ENCODE measurements around the gene NDUFB1.
A peak's percentile ranks its signal among the peaks of the same experiment; 100 is the strongest.

NDUFB1 gene

GRCh38 chr14:92153581-92153980 is 32.1 kb upstream of the NDUFB1 start:
- intact Hi-C loops (cut with DNase I; ENCODE audit: low total_unique reads) = no loop called here
- Histone ChIP-seq H3K36me3 (peaks cover 42 to 53% (median 47%) of the 10 kb centered on the region in 3 donors), H3K9me3 (no peaks in the 10 kb centered on the region), H3K4me1 (peaks cover 0 to 11% (median 3%) of the 10 kb centered on the region in 4 donors), H3K4me3 (no peak overlapping the region), H3K27me3 (no peaks in the 10 kb centered on the region), H3K27ac (peak overlapping the region in 1 of 2 donors; percentile 25)
- no peak for DNase-seq
- TF ChIP-seq, protein P1, sequence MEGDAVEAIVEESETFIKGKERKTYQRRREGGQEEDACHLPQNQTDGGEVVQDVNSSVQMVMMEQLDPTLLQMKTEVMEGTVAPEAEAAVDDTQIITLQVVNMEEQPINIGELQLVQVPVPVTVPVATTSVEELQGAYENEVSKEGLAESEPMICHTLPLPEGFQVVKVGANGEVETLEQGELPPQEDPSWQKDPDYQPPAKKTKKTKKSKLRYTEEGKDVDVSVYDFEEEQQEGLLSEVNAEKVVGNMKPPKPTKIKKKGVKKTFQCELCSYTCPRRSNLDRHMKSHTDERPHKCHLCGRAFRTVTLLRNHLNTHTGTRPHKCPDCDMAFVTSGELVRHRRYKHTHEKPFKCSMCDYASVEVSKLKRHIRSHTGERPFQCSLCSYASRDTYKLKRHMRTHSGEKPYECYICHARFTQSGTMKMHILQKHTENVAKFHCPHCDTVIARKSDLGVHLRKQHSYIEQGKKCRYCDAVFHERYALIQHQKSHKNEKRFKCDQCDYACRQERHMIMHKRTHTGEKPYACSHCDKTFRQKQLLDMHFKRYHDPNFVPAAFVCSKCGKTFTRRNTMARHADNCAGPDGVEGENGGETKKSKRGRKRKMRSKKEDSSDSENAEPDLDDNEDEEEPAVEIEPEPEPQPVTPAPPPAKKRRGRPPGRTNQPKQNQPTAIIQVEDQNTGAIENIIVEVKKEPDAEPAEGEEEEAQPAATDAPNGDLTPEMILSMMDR (IDR thresholded peaks at IDR 0.05) = no peak

GRCh38 chr14:92144708-92145107 is 23.2 kb upstream of the NDUFB1 start:
- Histone ChIP-seq H3K27me3 (no peaks in the 10 kb centered on the region), H3K4me1 (no peaks in the 10 kb centered on the region), H3K36me3 (peaks cover 58 to 88% (median 83%) of the 10 kb centered on the region in 3 donors), H3K4me3 (no peak overlapping the region), H3K9me3 (no peaks in the 10 kb centered on the region), H3K27ac (no peak overlapping the region)
- TF ChIP-seq, protein P1 (IDR thresholded peaks at IDR 0.05) = no peak
- no peak for DNase-seq
- intact Hi-C loops (cut with DNase I; ENCODE audit: low total_unique reads) = no loop called here

- no peak for DNase-seq
- Histone ChIP-seq H3K4me1 (no peaks in the 10 kb centered on the region), H3K27me3 (no peaks in the 10 kb centered on the region), H3K9me3 (no peaks in the 10 kb centered on the region), H3K27ac (no peak overlapping the region), H3K4me3 (no peak overlapping the region), H3K36me3 (peaks cover 53 to 92% (median 84%) of the 10 kb centered on the region in 3 donors)
- TF ChIP-seq, protein P1 (IDR thresholded peaks at IDR 0.05) = no peak
- intact Hi-C loops (cut with DNase I; ENCODE audit: low total_unique reads) = no loop called here
Measured at GRCh38 chr14:92143962-92144361, 22.5 kb upstream of the NDUFB1 start.

GRCh38 chr14:92143309-92143708 is 21.8 kb upstream of the NDUFB1 start:
- no peak overlapping the region for H3K27ac ChIP-seq
- peaks cover 53 to 92% (median 87%) of the 10 kb centered on the region in 3 donors for H3K36me3 ChIP-seq
- no peaks in the 10 kb centered on the region for H3K9me3 ChIP-seq
- intact Hi-C loops (cut with DNase I; ENCODE audit: low total_unique reads) = no loop called here
- TF ChIP-seq, protein P1 (IDR thresholded peaks at IDR 0.05) = no peak
- no peak overlapping the region for H3K4me3 ChIP-seq
- no peak for DNase-seq
- no peaks in the 10 kb centered on the region for H3K27me3 ChIP-seq
- H3K4me1 ChIP-seq = no peaks in the 10 kb centered on the region

DNA sequence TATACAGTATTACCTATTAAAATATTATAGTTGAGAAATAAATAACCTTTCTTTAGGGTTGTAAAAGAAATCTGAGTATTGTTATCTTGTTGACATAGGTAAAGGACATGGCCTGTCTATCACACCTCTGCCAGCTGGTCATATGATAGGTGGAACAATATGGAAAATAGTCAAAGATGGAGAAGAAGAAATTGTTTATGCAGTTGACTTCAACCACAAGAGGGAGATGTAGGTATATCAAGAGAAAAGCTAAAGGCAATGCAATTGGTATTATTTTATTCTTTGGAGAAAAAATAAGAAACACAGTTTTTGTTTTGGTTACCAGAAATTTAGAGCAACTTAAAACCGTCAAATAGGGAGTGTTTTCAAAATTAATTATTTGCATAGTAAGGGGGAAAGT is 13.8 kb upstream of the NDUFB1 start:
- H3K4me3 ChIP-seq = no peak overlapping the region
- no peaks in the 10 kb centered on the region for H3K9me3 ChIP-seq
- no peaks in the 10 kb centered on the region for H3K4me1 ChIP-seq
- peaks cover 21 to 87% (median 83%) of the 10 kb centered on the region in 3 donors for H3K36me3 ChIP-seq
- H3K27ac ChIP-seq = no peak overlapping the region
- TF ChIP-seq, protein P1 (IDR thresholded peaks at IDR 0.05) = peak; percentile 45 to 53
- no peak for DNase-seq
- no peaks in the 10 kb centered on the region for H3K27me3 ChIP-seq
- intact Hi-C loops (cut with DNase I; ENCODE audit: low total_unique reads) = loop anchor here (10.0 kb wide), 1 partner anchor 550 kb away; no protein-coding TSS in a partner anchor

DNA sequence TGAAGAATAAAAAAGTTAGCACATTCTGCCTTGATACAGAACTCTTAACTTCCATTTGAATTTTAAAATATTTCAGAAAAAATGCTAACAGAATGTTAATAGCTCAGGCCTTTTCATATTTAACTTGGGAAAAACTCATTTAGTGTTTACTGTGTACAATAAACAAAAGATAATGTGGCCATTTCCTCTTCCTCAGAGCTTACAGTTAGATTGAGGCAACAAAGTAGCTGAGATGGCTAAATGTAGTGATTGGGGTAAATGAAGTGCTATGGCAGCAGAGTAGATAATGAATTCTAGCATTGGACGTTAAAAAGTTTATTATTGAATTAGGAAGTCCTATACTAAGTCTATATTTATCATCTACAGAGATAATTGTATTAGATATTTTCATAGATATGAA is 12.9 kb upstream of the NDUFB1 start:
- intact Hi-C loops (cut with DNase I; ENCODE audit: low total_unique reads) = loop anchor here (10.0 kb wide), 1 partner anchor 550 kb away; no protein-coding TSS in a partner anchor
- peaks cover 19 to 89% (median 82%) of the 10 kb centered on the region in 3 donors for H3K36me3 ChIP-seq

More for the DNA sequence above, 12.9 kb upstream of the NDUFB1 start:
- no peaks in the 10 kb centered on the region for H3K9me3 ChIP-seq
- H3K27me3 ChIP-seq = no peaks in the 10 kb centered on the region
- H3K27ac ChIP-seq = no peak overlapping the region
- no peak overlapping the region for H3K4me3 ChIP-seq
- TF ChIP-seq, protein P1 (IDR thresholded peaks at IDR 0.05) = no peak
- DNase-seq = no peak
- no peaks in the 10 kb centered on the region for H3K4me1 ChIP-seq
